T-helper 1 cell treated with Interleukin-12 subunit alpha and Interleukin-12 subunit beta and Interleukin-4 antibody, amounts not matched to agents 30 ng/mL and 1 ng/mL, for 36 hours (primary cell): ENCODE results near the gene TAF1A. TPM values are rescaled to one million over a fixed set of nuclear protein-coding genes. Genes with fewer than 3 reads are reported as not detected.

Experiments
- intact Hi-C: fragments of 100-400 bp; cut with micrococcal nuclease; formaldehyde crosslinking; loops from one replicate; pipeline ENCODE4 v1.15.1; 2024
- total RNA-seq: library from RNA; stranded (reverse); gene quantifications from 2 replicates; pipeline ENCODE4 v1.2.3, GENCODE V29; 2022

The TAF1A gene
- total RNA-seq, 1 donor from 2014 or later = 12.4 TPM

- intact Hi-C loops = no loop called here
Measured at GRCh38 chr1:222601257-222601656, 11.5 kb upstream of the TAF1A start.

GRCh38 chr1:222600281-222600680 lies 10.5 kb upstream of the TAF1A start:
- intact Hi-C loops = no loop called here

- intact Hi-C loops = no loop called here
Measured at GRCh38 chr1:222596696-222597095, 7.0 kb upstream of the TAF1A start.

- intact Hi-C loops = no loop called here
Measured at GRCh38 chr1:222594789-222595188, 5.1 kb upstream of the TAF1A start.

- intact Hi-C loops = no loop called here
Measured at GRCh38 chr1:222592171-222592570, 2.4 kb upstream of the TAF1A start.

GRCh38 chr1:222588135-222588534 lies 1.6 kb downstream of the TAF1A start:
- intact Hi-C loops = loop anchor here (2.0 to 10.0 kb wide), 3 partner anchors 67 to 843 kb away; partner anchors contain the start of genes DISP1 and DUSP10

- intact Hi-C loops = loop anchor here (10.0 kb wide), 2 partner anchors 228 to 842 kb away; partner anchors contain the start of genes DISP1 and DUSP10
Measured at GRCh38 chr1:222586842-222587241, 2.9 kb downstream of the TAF1A start.

GRCh38 chr1:222583079-222583478 lies 6.7 kb downstream of the TAF1A start:
- intact Hi-C loops = loop anchor here (10.0 kb wide), 2 partner anchors 232 to 838 kb away; partner anchors contain the start of genes DISP1 and DUSP10

GRCh38 chr1:222582099-222582774 lies 7.5 kb downstream of the TAF1A start:
- intact Hi-C loops = loop anchor here (10.0 kb wide), 2 partner anchors 233 to 837 kb away; partner anchors contain the start of genes DISP1 and DUSP10

- intact Hi-C loops = no loop called here
Measured at GRCh38 chr1:222579316-222579715, 10.4 kb downstream of the TAF1A start.

GRCh38 chr1:222570837-222571236 lies 18.9 kb downstream of the TAF1A start:
- intact Hi-C loops = no loop called here

GRCh38 chr1:222561656-222562055 lies 28.1 kb downstream of the TAF1A start:
- intact Hi-C loops = no loop called here

- intact Hi-C loops = no loop called here
Measured at GRCh38 chr1:222557574-222557973, 32.2 kb downstream of the TAF1A start.

- intact Hi-C loops = no loop called here
Measured at GRCh38 chr1:222557148-222557547, 32.6 kb downstream of the TAF1A start.

- intact Hi-C loops = no loop called here
Measured at GRCh38 chr1:222555992-222556615, 33.6 kb downstream of the TAF1A start.

GRCh38 chr1:222554177-222554576 lies 35.6 kb downstream of the TAF1A start:
- intact Hi-C loops = no loop called here

- intact Hi-C loops = no loop called here
Measured at GRCh38 chr1:222552882-222553281, 36.9 kb downstream of the TAF1A start.

- intact Hi-C loops = no loop called here
Measured at GRCh38 chr1:222547944-222548671, 41.6 kb downstream of the TAF1A start, which contains the start of gene HHIPL2. Gene HHIPL2 (minus strand): TSS chr1:222548104. CDS start chr1:222548044, 60 bp downstream.

GRCh38 chr1:222547260-222547614 lies 42.5 kb downstream of the TAF1A start:
- intact Hi-C loops = no loop called here

- intact Hi-C loops = no loop called here
Measured at GRCh38 chr1:222546548-222547259, 43.0 kb downstream of the TAF1A start.

- intact Hi-C loops = no loop called here
Measured at GRCh38 chr1:222546091-222546490, 43.6 kb downstream of the TAF1A start.
